CD4-positive, alpha-beta T cell (primary cell): ENCODE data around the gene SOX5. TPM values are rescaled to one million over a fixed set of nuclear protein-coding genes. Genes with fewer than 3 reads are reported as not detected.

Source experiments
- ATAC-seq: fragments of 200-7000 bp; cut with Tn5 transposase; one replicate; pipeline ENCODE4 v1.10.0; 2022; ENCODE audit warnings: mild to moderate bottlenecking; ENCODE audit not compliant: poor library complexity
- CTCF ChIA-PET: fragments of 350-600 bp; sonication (Branson Sonifier 250); formaldehyde crosslinking; loops from one replicate; lab custom pipeline; 2021; ENCODE audit warnings: antibody characterized with exemption, inconsistent platforms; lab: Charles Lee
- POLR2A ChIA-PET: fragments of 350-600 bp; sonication (Branson Sonifier 250); formaldehyde crosslinking; loops from one replicate; lab custom pipeline; 2021; ENCODE audit warnings: antibody characterized with exemption, inconsistent platforms; lab: Charles Lee
- DNase-seq, 14 experiments: peaks; one replicate each; pipeline ENCODE4 v3.0.0-alpha.2; 2013 to 2020; ENCODE audit warnings: mixed read lengths in 2 of 14
- H3K27ac ChIP-seq, 2 donors: one replicate each; pipeline versions ENCODE4 v1.5.1 to v1.7.0; 2013; ENCODE audit warnings: low read length in 2 of 2, low read depth in 1 of 2, mild to moderate bottlenecking in 1 of 2
- H3K27me3 ChIP-seq, 2 experiments: 1 replicate in 1 of 2; 2 replicates in 1 of 2; pipeline versions ENCODE4 v1.6.1 to v1.7.0; 2013; ENCODE audit warnings: low read length in 2 of 2, control low read depth in 1 of 2, mild to moderate bottlenecking in 1 of 2, moderate library complexity in 1 of 2; ENCODE audit not compliant: insufficient read depth in 2 of 2, control insufficient read depth in 1 of 2
- H3K36me3 ChIP-seq: one replicate; pipeline ENCODE4 v1.6.1; 2013; ENCODE audit warnings: low read length, control low read depth; ENCODE audit not compliant: insufficient read depth
- H3K4me1 ChIP-seq: one replicate; pipeline ENCODE4 v1.6.1; 2013; ENCODE audit warnings: low read length, control low read depth; ENCODE audit not compliant: insufficient read depth
- H3K4me3 ChIP-seq: one replicate; pipeline ENCODE4 v1.5.1; 2013; ENCODE audit warnings: mild to moderate bottlenecking, low read length, moderate library complexity
- H3K9me3 ChIP-seq, 2 experiments: 1 replicate in 1 of 2; 2 replicates in 1 of 2; pipeline versions ENCODE4 v1.6.1 to v1.7.0; 2013; ENCODE audit warnings: low read length in 2 of 2, mild to moderate bottlenecking in 2 of 2, control low read depth in 1 of 2, moderate library complexity in 1 of 2; ENCODE audit not compliant: control insufficient read depth in 1 of 2, insufficient read depth in 1 of 2
- H3K27ac Mint-ChIP-seq: one replicate; pipeline ENCODE4 v1.8.0; 2020; ENCODE audit warnings: mixed read lengths
- H3K27me3 Mint-ChIP-seq: one replicate; pipeline ENCODE4 v1.8.0; 2021; ENCODE audit warnings: mixed read lengths
- H3K36me3 Mint-ChIP-seq: one replicate; pipeline ENCODE4 v1.8.0; 2021; ENCODE audit warnings: low read depth, mixed read lengths
- H3K4me1 Mint-ChIP-seq: one replicate; pipeline ENCODE4 v1.8.0; 2021; ENCODE audit warnings: low read depth, mixed read lengths
- H3K4me3 Mint-ChIP-seq: one replicate; pipeline ENCODE4 v1.8.0; 2020; ENCODE audit warnings: mild to moderate bottlenecking, mixed read lengths
- H3K9me3 Mint-ChIP-seq: one replicate; pipeline ENCODE4 v1.8.0; 2020; ENCODE audit warnings: mixed read lengths
- intact Hi-C, 2 experiments: fragments of 100-400 bp; cut with DNase I in 1 of 2; cut with micrococcal nuclease in 1 of 2; formaldehyde crosslinking; loops; one replicate each; pipeline versions ENCODE4 v1.15.1 to v1.9.0; 2023 to 2025; cut with DNase I, micrococcal nuclease
- total RNA-seq, 174 experiments: library from RNA in 2 of 174; stranded (reverse) in 2 of 174; gene quantifications; one replicate each; pipeline ENCODE4 v1.2.3 and lab custom pipeline; 2021 to 2026
- TF ChIP-seq, protein P1 (sequence below): fragments of 200-600 bp; IDR thresholded peaks from one replicate; pipeline ENCODE4 v1.8.0; 2022; ENCODE audit warnings: antibody characterized with exemption, mild to moderate bottlenecking

The SOX5 gene
- total RNA-seq, 2 experiments from 2014 or later = not detected

DNA sequence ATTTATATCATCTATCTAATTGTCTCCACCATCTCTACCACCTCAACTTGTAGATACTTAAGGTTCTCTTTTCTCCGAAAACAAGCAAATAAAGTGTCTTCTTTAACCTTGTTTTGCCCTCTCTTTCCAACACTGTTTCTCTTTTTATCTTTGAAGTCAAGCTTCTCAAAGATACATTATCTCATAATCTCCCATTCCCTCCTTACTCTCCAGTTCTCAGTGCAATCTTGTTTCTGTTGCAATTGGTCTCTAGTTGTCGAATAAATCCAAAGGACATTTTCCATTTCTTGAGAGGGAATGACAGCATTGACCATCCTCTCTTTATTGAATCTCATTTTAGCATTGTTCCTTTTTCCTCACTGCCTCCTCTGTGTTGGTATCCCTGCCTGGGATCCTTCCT lies 383.3 kb downstream of the SOX5 start:
- Histone ChIP-seq H3K9me3 (no peaks in the 10 kb centered on the region), H3K27me3 (no peaks in the 10 kb centered on the region), H3K4me1 (no peaks in the 10 kb centered on the region), H3K36me3 (no peaks in the 10 kb centered on the region), H3K27ac (no peak overlapping the region), H3K4me3 (no peak overlapping the region)
- Mint-ChIP-seq H3K4me3 (no peak overlapping the region), H3K36me3 (no peaks in the 10 kb centered on the region), H3K27ac (no peak overlapping the region), H3K9me3 (peaks cover 2% of the 10 kb centered on the region), H3K27me3 (no peaks in the 10 kb centered on the region), H3K4me1 (no peaks in the 10 kb centered on the region)
- ChIA-PET CTCF (no interaction called here), POLR2A (no interaction called here)
- DNase-seq = no peak
- intact Hi-C loops = no loop called here
- ATAC-seq = no peak
- TF ChIP-seq, protein P1, sequence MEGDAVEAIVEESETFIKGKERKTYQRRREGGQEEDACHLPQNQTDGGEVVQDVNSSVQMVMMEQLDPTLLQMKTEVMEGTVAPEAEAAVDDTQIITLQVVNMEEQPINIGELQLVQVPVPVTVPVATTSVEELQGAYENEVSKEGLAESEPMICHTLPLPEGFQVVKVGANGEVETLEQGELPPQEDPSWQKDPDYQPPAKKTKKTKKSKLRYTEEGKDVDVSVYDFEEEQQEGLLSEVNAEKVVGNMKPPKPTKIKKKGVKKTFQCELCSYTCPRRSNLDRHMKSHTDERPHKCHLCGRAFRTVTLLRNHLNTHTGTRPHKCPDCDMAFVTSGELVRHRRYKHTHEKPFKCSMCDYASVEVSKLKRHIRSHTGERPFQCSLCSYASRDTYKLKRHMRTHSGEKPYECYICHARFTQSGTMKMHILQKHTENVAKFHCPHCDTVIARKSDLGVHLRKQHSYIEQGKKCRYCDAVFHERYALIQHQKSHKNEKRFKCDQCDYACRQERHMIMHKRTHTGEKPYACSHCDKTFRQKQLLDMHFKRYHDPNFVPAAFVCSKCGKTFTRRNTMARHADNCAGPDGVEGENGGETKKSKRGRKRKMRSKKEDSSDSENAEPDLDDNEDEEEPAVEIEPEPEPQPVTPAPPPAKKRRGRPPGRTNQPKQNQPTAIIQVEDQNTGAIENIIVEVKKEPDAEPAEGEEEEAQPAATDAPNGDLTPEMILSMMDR = no peak

DNA sequence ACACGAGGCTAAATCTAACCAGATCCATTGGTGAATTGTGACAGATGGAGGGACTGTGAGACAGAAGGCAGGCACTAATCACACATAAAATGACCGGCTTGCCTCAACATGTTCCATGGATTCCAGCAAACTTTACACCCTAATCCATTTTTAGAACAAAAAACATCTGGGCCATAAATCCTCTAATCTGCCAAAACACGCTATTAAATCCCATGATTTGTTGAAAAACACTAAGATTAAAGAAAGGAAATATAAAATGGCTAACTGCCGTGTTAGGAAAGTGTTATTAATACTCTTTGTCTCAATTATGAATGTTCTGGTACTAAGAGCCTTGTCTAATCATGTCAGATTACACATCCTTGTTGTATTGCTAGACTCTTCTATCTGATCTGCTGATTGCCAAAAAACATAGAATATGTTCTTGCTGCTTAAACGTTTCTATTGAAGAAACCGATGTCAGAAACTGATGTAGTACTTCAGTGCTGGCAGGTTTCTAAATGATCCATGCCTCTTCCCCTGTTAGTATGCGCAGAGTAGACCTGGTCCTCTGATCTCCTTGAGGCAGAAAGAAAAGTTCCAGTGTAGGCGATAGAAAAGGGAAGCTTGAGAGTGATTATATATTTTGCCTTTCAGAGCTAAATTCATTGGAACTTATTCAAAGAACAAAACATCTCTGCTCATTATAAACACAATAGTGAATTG lies 384.9 kb downstream of the SOX5 start:
- Mint-ChIP-seq H3K27me3 (no peaks in the 10 kb centered on the region), H3K9me3 (peaks cover 1% of the 10 kb centered on the region), H3K36me3 (no peaks in the 10 kb centered on the region), H3K4me3 (no peak overlapping the region), H3K27ac (no peak overlapping the region), H3K4me1 (no peaks in the 10 kb centered on the region)
- TF ChIP-seq, protein P1 = no peak
- intact Hi-C loops = no loop called here
- ATAC-seq (no peak), DNase-seq (no peak)
- H3K4me3 ChIP-seq = no peak overlapping the region
- no peaks in the 10 kb centered on the region for H3K4me1 ChIP-seq
- peaks cover 0 to 5% of the 10 kb centered on the region in 2 experiments for H3K9me3 ChIP-seq
- H3K27ac ChIP-seq = no peak overlapping the region
- POLR2A ChIA-PET = no interaction called here
- H3K36me3 ChIP-seq = no peaks in the 10 kb centered on the region
- CTCF ChIA-PET = no interaction called here
- no peaks in the 10 kb centered on the region for H3K27me3 ChIP-seq

DNA sequence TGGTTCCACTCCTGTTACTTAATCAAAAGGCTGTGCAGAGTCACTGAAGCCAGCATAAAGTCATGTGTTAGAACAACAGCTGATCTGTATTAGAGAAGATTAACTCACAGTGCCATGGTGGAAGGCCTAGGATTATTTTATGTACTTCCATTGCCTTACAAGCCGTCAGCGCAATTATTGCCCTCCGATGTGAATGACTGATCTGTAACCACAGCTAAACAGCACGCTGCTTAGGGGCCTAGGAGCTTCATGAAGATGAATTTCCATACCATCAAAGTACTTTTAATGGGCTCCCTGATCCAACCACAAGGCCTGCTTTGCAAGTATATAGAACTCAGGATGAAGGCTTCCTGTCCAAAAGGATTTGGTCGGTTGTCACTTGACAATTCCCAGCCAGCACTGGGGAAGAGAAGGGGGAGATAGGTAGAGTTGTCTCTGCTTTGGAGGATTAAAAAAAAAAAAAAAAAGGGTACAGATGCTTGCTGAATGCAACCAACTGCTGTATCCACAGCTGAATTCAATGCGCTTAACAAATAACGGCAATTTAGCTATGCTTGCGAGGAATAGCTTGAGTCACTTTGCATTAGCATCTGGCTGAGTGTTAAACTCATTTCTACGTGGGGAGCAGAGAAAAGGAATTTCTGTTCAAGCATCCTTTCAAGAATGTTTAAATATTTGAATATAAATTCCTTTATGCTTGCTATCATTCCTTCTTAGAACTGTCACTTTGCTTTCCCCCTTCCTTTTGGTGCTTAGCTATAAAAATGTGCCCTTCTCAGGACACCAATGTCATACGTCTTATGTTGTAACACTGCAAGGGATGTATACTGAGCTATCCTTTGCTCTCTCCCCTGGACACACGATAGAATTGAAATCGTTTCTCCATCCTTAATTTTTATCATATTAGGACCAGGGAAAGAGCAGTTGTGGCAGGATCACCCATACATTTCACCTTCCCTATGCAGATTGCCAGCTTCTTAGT lies 387.8 kb downstream of the SOX5 start:
- DNase-seq (no peak), ATAC-seq (no peak)
- no peaks in the 10 kb centered on the region for H3K27me3 ChIP-seq
- no peak overlapping the region for H3K27ac Mint-ChIP-seq
- H3K36me3 ChIP-seq = no peaks in the 10 kb centered on the region
- no peak overlapping the region for H3K4me3 ChIP-seq
- no peaks in the 10 kb centered on the region for H3K9me3 Mint-ChIP-seq
- H3K9me3 ChIP-seq = peaks cover 0 to 14% of the 10 kb centered on the region in 2 experiments
- intact Hi-C loops = no loop called here
- TF ChIP-seq, protein P1 = no peak
- H3K4me1 Mint-ChIP-seq = no peaks in the 10 kb centered on the region
- H3K27ac ChIP-seq = no peak overlapping the region
- no peak overlapping the region for H3K4me3 Mint-ChIP-seq
- CTCF ChIA-PET = no interaction called here
- no peaks in the 10 kb centered on the region for H3K27me3 Mint-ChIP-seq
- H3K4me1 ChIP-seq = no peaks in the 10 kb centered on the region
- POLR2A ChIA-PET = no interaction called here
- H3K36me3 Mint-ChIP-seq = no peaks in the 10 kb centered on the region
